GM23338 (cell line): Measurements from ENCODE around the gene ACADVL. TPM values are rescaled to one million over a fixed set of nuclear protein-coding genes. Genes with fewer than 3 reads are reported as not detected.

Experiments
- ATAC-seq: fragments of 200-7000 bp; cut with Tn5 transposase; 3 replicates; pipeline ENCODE4 v1.9.1; 2020
- DNase-seq: peaks from one replicate; pipeline ENCODE4 v3.0.0-alpha.2; 2015; ENCODE audit warnings: low spot score
- H2AFZ ChIP-seq: fragments of 200-600 bp; sonication (generic); 2 replicates; pipeline ENCODE4 v1.8.0; 2016; ENCODE audit warnings: antibody characterized with exemption, mild to moderate bottlenecking, moderate library complexity
- H3F3A ChIP-seq: fragments of 200-600 bp; sonication (generic); replicated peaks from 2 replicates; pipeline ENCODE4 v1.8.0; 2017; ENCODE audit warnings: antibody characterized with exemption, mixed run types, low read depth
- H3K27ac ChIP-seq: fragments of 200-600 bp; sonication (generic); 2 replicates; pipeline ENCODE4 v1.6.1; 2016; ENCODE audit warnings: low read depth
- H3K27me3 ChIP-seq: fragments of 200-600 bp; sonication (generic); 2 replicates; pipeline ENCODE4 v1.8.0; 2016; ENCODE audit warnings: mild to moderate bottlenecking, mixed run types, moderate library complexity; ENCODE audit not compliant: insufficient read depth
- H3K36me3 ChIP-seq: fragments of 200-600 bp; sonication (generic); 2 replicates; pipeline ENCODE4 v1.8.0; 2016; ENCODE audit warnings: mild to moderate bottlenecking; ENCODE audit not compliant: insufficient read depth
- H3K4me1 ChIP-seq: fragments of 200-600 bp; sonication (generic); 2 replicates; pipeline ENCODE4 v1.8.0; 2016; ENCODE audit warnings: mild to moderate bottlenecking, moderate library complexity; ENCODE audit not compliant: insufficient read depth
- H3K4me2 ChIP-seq: fragments of 200-600 bp; sonication (generic); 2 replicates; pipeline ENCODE4 v1.7.1; 2017; ENCODE audit warnings: mixed run types
- H3K4me3 ChIP-seq: fragments of 200-600 bp; sonication (generic); 2 replicates; pipeline ENCODE4 v1.6.1; 2016; ENCODE audit warnings: mixed run types
- H3K79me2 ChIP-seq: fragments of 200-600 bp; sonication (generic); replicated peaks from 2 replicates; pipeline ENCODE4 v1.8.0; 2017; ENCODE audit warnings: mild to moderate bottlenecking; ENCODE audit not compliant: insufficient read depth
- H3K9me2 ChIP-seq: fragments of 200-600 bp; sonication (generic); 2 replicates; pipeline ENCODE4 v1.8.0; 2017; ENCODE audit not compliant: insufficient read depth
- H4K20me1 ChIP-seq: fragments of 200-600 bp; sonication (generic); replicated peaks from 2 replicates; pipeline ENCODE4 v1.8.0; 2017; ENCODE audit warnings: mild to moderate bottlenecking; ENCODE audit not compliant: insufficient read depth
- H3K27ac Mint-ChIP-seq: 2 replicates; pipeline ENCODE4 v1.8.0; 2020; ENCODE audit warnings: inconsistent platforms, mild to moderate bottlenecking, moderate library complexity, mixed read lengths
- H3K27me3 Mint-ChIP-seq: 3 replicates; pipeline ENCODE4 v1.8.0; 2022; ENCODE audit warnings: low read depth, mild to moderate bottlenecking, moderate library complexity, mixed read lengths, inconsistent platforms; ENCODE audit not compliant: insufficient read depth, poor library complexity
- H3K36me3 Mint-ChIP-seq: 3 replicates; pipeline ENCODE4 v1.8.0; 2021; ENCODE audit warnings: low read depth, mild to moderate bottlenecking, inconsistent platforms, moderate library complexity, mixed read lengths
- H3K4me1 Mint-ChIP-seq: 3 replicates; pipeline ENCODE4 v1.8.0; 2020; ENCODE audit warnings: mild to moderate bottlenecking, inconsistent platforms, mixed read lengths
- H3K4me3 Mint-ChIP-seq: 3 replicates; pipeline ENCODE4 v1.8.0; 2021; ENCODE audit warnings: moderate library complexity, mild to moderate bottlenecking, inconsistent platforms, mixed read lengths
- H3K9me3 Mint-ChIP-seq: 3 replicates; pipeline ENCODE4 v1.8.0; 2020; ENCODE audit warnings: moderate library complexity, mild to moderate bottlenecking, inconsistent platforms, mixed read lengths
- CREB1 ChIP-seq: fragments of 250-450 bp; sonication (Bioruptor Pico); IDR thresholded peaks from 2 replicates; pipeline ENCODE4 v1.5.0; 2020; ENCODE audit warnings: low read depth, mild to moderate bottlenecking, moderate library complexity
- EZH2phosphoT487 ChIP-seq: fragments of 200-600 bp; sonication (generic); IDR thresholded peaks from one replicate; pipeline ENCODE4 v1.8.1; 2018; ENCODE audit warnings: antibody characterized with exemption; ENCODE audit not compliant: unreplicated experiment
- NANOG ChIP-seq: IDR thresholded peaks from 2 replicates; pipeline ENCODE4 v1.6.1; 2016; ENCODE audit warnings: antibody characterized with exemption, borderline replicate concordance
- POLR2AphosphoS5 ChIP-seq: IDR thresholded peaks from 2 replicates; pipeline ENCODE4 v1.6.1; 2016; ENCODE audit warnings: antibody characterized with exemption, low read depth
- ZNF114 ChIP-seq: fragments of 250-450 bp; sonication (Bioruptor Pico); IDR thresholded peaks from 2 replicates; pipeline ENCODE4 v1.5.0; 2020; ENCODE audit warnings: mild to moderate bottlenecking, moderate library complexity
- ZNF331 ChIP-seq: fragments of 250-450 bp; sonication (Bioruptor Pico); IDR thresholded peaks from 2 replicates; pipeline ENCODE4 v1.5.0; 2020; ENCODE audit warnings: low read depth, mild to moderate bottlenecking, moderate library complexity
- polyA plus RNA-seq: library from polyadenylated mRNA; unstranded; fragments of >200 nt; fragmentation: Nextera tagmentation; extraction: Ambion mirVana; gene quantifications from 2 replicates; pipeline ENCODE4 v1.2.1, GENCODE V29; 2016
- total RNA-seq: library from RNA; depleted of rRNA; stranded (reverse); fragments of >200 nt; shearing (Covaris generic); gene quantifications from 2 replicates; pipeline ENCODE4 v1.2.3, GENCODE V29; 2014
- TF ChIP-seq, protein P1 (sequence below): fragments of 250-450 bp; sonication (Bioruptor Pico); IDR thresholded peaks from 2 replicates; pipeline ENCODE4 v1.5.0; 2020; ENCODE audit warnings: mild to moderate bottlenecking, moderate library complexity
- TF ChIP-seq, protein P2 (sequence below): IDR thresholded peaks from one replicate; pipeline ENCODE4 v1.6.1; 2018; ENCODE audit warnings: antibody characterized with exemption; ENCODE audit not compliant: unreplicated experiment

ACADVL gene
- total and polyA plus RNA-seq, 2 experiments from 2014 or later: 152 to 156 TPM

DNA sequence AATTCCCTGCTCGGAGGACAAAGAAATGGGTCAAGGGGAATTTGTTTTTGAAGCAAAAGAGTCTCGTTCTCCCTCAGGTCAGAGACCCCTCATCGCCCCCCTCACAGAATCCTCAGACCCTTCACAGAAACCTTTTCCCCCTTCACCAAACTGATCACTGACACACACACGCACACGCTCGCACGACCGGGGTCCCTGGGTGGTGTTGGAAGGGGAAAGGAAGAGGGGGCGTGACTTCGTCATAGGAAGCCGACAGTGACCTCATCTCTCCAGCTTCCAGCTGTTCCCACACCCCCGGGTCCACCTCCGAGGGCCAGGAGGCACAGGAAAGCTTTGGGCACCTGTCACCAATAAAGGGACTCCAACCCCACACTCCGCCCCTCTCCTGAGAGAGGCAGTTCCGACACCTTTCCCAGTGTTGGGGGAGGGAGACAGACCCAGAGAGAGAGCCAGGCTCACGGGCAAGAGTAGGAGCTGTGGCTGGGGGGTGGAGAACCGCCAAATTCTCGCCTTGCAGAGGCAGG is 41.7 kb upstream of the ACADVL start:
- Histone ChIP-seq H3K9me2 (no peaks in the 10 kb centered on the region), H3K27ac (no peak overlapping the region), H3K4me1 (peaks cover 4% of the 10 kb centered on the region; the same call in 1 of the 2 replicates), H4K20me1 (no peaks in the 10 kb centered on the region), H3K27me3 (peaks cover 52% of the 10 kb centered on the region), H3K36me3 (no peaks in the 10 kb centered on the region), H3K4me3 (peak overlapping the region; percentile 90), H3K79me2 (no peaks in the 10 kb centered on the region), H3F3A (peaks cover 21% of the 10 kb centered on the region), H3K4me2 (peak overlapping the region; percentile 99), H2AFZ (peak overlapping the region; percentile 99)
- no peaks in the 10 kb centered on the region for H3K9me3 Mint-ChIP-seq
- H3K27ac Mint-ChIP-seq: peak overlapping the region; percentile 61; the same call in 1 of the 2 replicates
- H3K4me3 Mint-ChIP-seq: no peak overlapping the region
- DNase-seq (peak; percentile 74), ATAC-seq (peak; percentile 10)
- peaks cover 20% of the 10 kb centered on the region for H3K27me3 Mint-ChIP-seq
- peaks cover 12% of the 10 kb centered on the region; the same call in 2 of the 3 replicates for H3K4me1 Mint-ChIP-seq
- H3K36me3 Mint-ChIP-seq: no peaks in the 10 kb centered on the region
- TF ChIP-seq POLR2AphosphoS5 (peak; percentile 7), ZNF331 (CRISPR knock-in tag) (no peak), ZNF114 (CRISPR knock-in tag) (no peak), NANOG (no peak), CREB1 (CRISPR knock-in tag) (peak; percentile 87), EZH2phosphoT487 (no peak)
- TF ChIP-seq, protein P1, sequence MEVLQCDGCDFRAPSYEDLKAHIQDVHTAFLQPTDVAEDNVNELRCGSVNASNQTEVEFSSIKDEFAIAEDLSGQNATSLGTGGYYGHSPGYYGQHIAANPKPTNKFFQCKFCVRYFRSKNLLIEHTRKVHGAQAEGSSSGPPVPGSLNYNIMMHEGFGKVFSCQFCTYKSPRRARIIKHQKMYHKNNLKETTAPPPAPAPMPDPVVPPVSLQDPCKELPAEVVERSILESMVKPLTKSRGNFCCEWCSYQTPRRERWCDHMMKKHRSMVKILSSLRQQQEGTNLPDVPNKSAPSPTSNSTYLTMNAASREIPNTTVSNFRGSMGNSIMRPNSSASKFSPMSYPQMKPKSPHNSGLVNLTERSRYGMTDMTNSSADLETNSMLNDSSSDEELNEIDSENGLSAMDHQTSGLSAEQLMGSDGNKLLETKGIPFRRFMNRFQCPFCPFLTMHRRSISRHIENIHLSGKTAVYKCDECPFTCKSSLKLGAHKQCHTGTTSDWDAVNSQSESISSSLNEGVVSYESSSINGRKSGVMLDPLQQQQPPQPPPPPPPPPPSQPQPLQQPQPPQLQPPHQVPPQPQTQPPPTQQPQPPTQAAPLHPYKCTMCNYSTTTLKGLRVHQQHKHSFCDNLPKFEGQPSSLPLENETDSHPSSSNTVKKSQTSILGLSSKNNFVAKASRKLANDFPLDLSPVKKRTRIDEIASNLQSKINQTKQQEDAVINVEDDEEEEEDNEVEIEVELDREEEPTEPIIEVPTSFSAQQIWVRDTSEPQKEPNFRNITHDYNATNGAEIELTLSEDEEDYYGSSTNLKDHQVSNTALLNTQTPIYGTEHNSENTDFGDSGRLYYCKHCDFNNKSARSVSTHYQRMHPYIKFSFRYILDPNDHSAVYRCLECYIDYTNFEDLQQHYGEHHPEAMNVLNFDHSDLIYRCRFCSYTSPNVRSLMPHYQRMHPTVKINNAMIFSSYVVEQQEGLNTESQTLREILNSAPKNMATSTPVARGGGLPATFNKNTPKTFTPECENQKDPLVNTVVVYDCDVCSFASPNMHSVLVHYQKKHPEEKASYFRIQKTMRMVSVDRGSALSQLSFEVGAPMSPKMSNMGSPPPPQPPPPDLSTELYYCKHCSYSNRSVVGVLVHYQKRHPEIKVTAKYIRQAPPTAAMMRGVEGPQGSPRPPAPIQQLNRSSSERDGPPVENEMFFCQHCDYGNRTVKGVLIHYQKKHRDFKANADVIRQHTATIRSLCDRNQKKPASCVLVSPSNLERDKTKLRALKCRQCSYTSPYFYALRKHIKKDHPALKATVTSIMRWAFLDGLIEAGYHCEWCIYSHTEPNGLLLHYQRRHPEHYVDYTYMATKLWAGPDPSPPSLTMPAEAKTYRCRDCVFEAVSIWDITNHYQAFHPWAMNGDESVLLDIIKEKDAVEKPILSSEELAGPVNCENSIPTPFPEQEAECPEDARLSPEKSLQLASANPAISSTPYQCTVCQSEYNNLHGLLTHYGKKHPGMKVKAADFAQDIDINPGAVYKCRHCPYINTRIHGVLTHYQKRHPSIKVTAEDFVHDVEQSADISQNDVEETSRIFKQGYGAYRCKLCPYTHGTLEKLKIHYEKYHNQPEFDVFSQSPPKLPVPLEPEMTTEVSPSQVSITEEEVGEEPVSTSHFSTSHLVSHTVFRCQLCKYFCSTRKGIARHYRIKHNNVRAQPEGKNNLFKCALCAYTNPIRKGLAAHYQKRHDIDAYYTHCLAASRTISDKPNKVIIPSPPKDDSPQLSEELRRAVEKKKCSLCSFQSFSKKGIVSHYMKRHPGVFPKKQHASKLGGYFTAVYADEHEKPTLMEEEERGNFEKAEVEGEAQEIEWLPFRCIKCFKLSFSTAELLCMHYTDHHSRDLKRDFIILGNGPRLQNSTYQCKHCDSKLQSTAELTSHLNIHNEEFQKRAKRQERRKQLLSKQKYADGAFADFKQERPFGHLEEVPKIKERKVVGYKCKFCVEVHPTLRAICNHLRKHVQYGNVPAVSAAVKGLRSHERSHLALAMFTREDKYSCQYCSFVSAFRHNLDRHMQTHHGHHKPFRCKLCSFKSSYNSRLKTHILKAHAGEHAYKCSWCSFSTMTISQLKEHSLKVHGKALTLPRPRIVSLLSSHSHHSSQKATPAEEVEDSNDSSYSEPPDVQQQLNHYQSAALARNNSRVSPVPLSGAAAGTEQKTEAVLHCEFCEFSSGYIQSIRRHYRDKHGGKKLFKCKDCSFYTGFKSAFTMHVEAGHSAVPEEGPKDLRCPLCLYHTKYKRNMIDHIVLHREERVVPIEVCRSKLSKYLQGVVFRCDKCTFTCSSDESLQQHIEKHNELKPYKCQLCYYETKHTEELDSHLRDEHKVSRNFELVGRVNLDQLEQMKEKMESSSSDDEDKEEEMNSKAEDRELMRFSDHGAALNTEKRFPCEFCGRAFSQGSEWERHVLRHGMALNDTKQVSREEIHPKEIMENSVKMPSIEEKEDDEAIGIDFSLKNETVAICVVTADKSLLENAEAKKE (CRISPR knock-in tag): no peak
- TF ChIP-seq, protein P2, sequence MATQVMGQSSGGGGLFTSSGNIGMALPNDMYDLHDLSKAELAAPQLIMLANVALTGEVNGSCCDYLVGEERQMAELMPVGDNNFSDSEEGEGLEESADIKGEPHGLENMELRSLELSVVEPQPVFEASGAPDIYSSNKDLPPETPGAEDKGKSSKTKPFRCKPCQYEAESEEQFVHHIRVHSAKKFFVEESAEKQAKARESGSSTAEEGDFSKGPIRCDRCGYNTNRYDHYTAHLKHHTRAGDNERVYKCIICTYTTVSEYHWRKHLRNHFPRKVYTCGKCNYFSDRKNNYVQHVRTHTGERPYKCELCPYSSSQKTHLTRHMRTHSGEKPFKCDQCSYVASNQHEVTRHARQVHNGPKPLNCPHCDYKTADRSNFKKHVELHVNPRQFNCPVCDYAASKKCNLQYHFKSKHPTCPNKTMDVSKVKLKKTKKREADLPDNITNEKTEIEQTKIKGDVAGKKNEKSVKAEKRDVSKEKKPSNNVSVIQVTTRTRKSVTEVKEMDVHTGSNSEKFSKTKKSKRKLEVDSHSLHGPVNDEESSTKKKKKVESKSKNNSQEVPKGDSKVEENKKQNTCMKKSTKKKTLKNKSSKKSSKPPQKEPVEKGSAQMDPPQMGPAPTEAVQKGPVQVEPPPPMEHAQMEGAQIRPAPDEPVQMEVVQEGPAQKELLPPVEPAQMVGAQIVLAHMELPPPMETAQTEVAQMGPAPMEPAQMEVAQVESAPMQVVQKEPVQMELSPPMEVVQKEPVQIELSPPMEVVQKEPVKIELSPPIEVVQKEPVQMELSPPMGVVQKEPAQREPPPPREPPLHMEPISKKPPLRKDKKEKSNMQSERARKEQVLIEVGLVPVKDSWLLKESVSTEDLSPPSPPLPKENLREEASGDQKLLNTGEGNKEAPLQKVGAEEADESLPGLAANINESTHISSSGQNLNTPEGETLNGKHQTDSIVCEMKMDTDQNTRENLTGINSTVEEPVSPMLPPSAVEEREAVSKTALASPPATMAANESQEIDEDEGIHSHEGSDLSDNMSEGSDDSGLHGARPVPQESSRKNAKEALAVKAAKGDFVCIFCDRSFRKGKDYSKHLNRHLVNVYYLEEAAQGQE: no peak
